ENCODE measurements around the gene SEC62.

Gene SEC62

GRCh38 chr3:169966428-169966950, at the start of gene SEC62:
TSS of gene SEC62 (plus strand) at chr3:169966807. CDS start at chr3:169966823, 16 bp downstream.
- DNase-seq: peak; percentile 94 to 95

GRCh38 chr3:169923189-169923588, 43.4 kb upstream of the SEC62 start:
- DNase-seq: no peak

- DNase-seq: no peak
Measured at GRCh38 chr3:169923831-169924230, 42.8 kb upstream of the SEC62 start.

GRCh38 chr3:169929830-169930519, 36.6 kb upstream of the SEC62 start:
- DNase-seq: peak in 1 of 2 donors; percentile 49

GRCh38 chr3:169930843-169931242, 35.8 kb upstream of the SEC62 start:
- no peak for DNase-seq

- peak in 1 of 2 donors; percentile 64 for DNase-seq
Measured at GRCh38 chr3:169931747-169932520, 34.7 kb upstream of the SEC62 start.

- no peak for DNase-seq
Measured at GRCh38 chr3:169939320-169939719, 27.3 kb upstream of the SEC62 start.

GRCh38 chr3:169939751-169940150, 26.9 kb upstream of the SEC62 start:
- DNase-seq: no peak

GRCh38 chr3:169940470-169941181, 26.0 kb upstream of the SEC62 start:
- DNase-seq: peak in 1 of 2 donors; percentile 39

- peak in 1 of 2 donors; percentile 85 for DNase-seq
Measured at GRCh38 chr3:169945313-169945712, 21.3 kb upstream of the SEC62 start.

- DNase-seq: no peak
Measured at GRCh38 chr3:169946336-169946735, 20.3 kb upstream of the SEC62 start.

- DNase-seq: no peak
Measured at GRCh38 chr3:169948559-169949448, 17.8 kb upstream of the SEC62 start.

- DNase-seq: no peak
Measured at GRCh38 chr3:169952045-169952444, 14.6 kb upstream of the SEC62 start.

- no peak for DNase-seq
Measured at GRCh38 chr3:169953462-169954141, 13.0 kb upstream of the SEC62 start.

- no peak for DNase-seq
Measured at GRCh38 chr3:169954142-169954756, 12.4 kb upstream of the SEC62 start.

GRCh38 chr3:169955406-169955805, 11.2 kb upstream of the SEC62 start:
- no peak for DNase-seq

GRCh38 chr3:169964176-169964575, 2.4 kb upstream of the SEC62 start:
- DNase-seq: no peak

GRCh38 chr3:169965562-169966427, 812 bp upstream of the SEC62 start:
- no peak for DNase-seq

GRCh38 chr3:169966951-169967915, 626 bp downstream of the SEC62 start:
- DNase-seq: peak; percentile 32 to 45
